CD4-positive, alpha-beta T cell treated with Interleukin-12 subunit alpha and Interleukin-12 subunit beta, for 1 hour (primary cell): Measurements from ENCODE around the gene KIAA1755.
"Not testable (repeated sequence)": the region's sequence is repeated elsewhere in the genome, so short reads cannot be mapped to it uniquely, and the experiment has no call there.

Experiments
- DNase-seq: peaks from one replicate; pipeline ENCODE4 v3.0.0-alpha.2; 2020

The KIAA1755 gene

GRCh38 chr20:38260025-38260377, 534 bp downstream of the KIAA1755 start:
- DNase-seq = no peak

GRCh38 chr20:38258545-38259215, 1.9 kb downstream of the KIAA1755 start:
- DNase-seq = no peak

- no peak for DNase-seq
Measured at GRCh38 chr20:38256966-38257365, 3.6 kb downstream of the KIAA1755 start.

DNA sequence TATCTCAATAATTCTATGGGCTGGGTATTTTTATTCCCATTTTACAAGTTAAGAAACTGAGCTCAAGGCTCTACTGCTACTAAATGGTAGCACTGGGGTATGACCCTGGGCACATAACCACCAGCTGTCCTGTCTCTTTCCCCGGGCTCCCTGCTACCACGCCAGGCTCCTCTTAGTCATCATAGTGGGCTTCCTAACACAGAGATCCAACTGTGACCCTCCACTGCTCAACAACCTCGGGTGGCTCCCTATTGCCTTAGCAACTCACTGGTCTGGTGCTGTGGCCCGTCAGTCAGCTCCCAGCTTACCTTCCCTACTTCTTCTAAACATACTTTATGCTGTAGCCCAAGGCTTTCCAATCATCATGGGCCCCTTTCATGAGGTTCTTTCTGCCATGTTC, 4.5 kb downstream of the KIAA1755 start:
- DNase-seq = no peak

GRCh38 chr20:38255393-38255792, 5.1 kb downstream of the KIAA1755 start:
- DNase-seq = no peak

GRCh38 chr20:38254621-38255020, 5.9 kb downstream of the KIAA1755 start:
- not testable (repeated sequence) for DNase-seq

DNA sequence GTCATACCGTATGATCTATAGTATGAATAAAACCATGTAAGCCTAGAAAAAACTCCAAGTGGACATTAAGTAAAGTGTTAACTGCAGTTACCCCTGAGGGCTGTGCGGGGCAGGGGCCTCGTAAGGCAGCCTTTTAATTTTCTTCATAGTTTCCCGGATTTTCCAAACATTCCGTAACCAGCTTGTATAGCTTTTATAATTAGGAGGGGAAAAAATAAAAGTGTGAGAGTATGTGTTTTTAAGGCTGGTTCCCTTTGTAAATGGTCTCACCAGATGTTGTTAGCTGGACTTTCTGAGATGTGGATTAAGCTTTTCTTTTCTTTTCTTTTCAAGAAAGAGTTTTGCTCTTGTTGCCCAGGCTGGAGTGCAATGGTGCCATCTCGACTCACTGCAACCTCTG, 7.0 kb downstream of the KIAA1755 start:
- DNase-seq = no peak

DNA sequence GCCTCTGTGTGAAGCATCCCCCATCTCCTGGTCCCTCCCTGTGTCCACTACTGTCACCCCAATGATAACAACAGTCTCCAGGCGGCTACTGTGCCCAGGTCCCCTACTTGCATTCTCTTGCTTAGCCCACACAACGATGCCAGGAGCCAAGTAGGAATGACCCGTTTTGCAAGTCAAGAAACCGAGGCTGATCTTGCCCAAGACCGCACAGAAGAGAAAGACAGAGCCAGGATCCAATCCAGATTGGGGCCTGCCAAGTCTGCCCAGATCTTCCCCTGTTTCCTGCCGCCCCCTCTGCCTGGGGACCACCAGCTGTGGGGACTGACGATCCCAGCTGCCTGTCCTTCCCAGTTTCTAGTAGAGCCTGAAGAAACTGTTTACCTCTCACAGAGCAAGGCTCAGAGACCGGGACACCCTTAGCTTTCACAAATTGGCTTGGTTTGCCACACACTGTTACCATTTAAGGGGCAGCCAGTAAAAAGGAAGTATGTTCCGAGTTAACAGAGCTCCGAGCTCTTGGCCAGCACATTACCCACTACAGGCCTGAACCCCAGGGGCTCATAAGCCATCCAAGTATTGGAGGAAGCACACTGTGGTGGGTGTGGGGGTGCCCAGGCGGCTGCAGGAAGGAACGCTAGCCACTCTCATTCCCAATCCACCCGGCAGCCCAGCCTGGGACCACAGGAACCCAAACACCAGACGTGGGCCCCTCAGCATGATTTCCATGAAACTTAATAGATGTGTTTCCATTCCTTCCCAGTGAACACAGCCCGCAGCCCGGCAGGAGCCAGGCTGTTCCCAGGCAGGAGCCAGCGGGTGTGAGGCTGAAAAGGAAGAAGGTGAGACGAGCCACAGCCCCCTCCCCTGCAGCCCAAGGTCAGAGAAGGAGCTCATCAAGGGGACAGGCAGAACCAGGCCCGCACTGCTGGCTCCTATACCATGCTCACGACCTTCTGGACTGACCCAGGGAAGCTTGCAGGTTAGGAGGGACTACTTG, 7.9 kb downstream of the KIAA1755 start:
- DNase-seq = no peak

DNA sequence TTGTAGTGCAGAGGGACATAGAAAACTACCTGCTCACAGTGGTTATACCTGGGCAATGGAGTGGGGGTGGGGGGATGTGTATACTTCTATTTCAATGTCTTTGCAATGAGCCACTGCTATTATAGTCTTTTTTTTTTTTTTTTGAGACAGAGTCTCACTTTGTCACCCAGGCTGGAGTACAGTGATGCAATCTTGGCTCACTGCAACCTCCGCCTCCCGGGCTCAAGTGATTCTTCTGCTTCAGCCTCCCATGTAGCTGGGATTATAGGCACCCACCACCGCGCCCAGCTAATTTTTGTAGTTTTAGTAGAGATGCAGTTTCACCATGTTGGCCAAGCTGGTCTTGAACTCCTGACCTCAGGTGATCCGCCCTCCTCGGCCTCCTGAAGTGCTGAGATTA, 9.1 kb downstream of the KIAA1755 start:
- not testable (repeated sequence) for DNase-seq

- DNase-seq = no peak
Measured at GRCh38 chr20:38250609-38251008, 9.9 kb downstream of the KIAA1755 start.

- no peak for DNase-seq
Measured at GRCh38 chr20:38249536-38250310, 10.8 kb downstream of the KIAA1755 start.

GRCh38 chr20:38248133-38248532, 12.4 kb downstream of the KIAA1755 start:
- no peak for DNase-seq

- DNase-seq = not testable (repeated sequence)
Measured at GRCh38 chr20:38247725-38248124, 12.8 kb downstream of the KIAA1755 start.

DNA sequence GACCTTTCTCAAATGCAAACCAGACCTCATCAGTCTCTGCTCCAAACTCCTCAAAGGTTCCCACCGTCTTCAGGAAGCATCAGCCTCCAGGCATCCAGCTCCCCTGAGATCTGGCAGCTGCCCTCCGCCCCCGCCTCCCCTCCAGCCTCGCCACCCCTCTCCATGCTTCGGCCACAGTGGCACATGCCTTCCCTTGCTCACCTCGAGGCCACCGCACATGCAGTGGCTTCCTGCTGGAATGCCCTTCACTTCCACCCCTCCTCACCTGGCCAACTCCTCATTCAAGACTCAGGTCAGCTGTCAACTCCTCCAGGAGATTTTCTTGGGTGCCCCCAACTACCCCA, 13.4 kb downstream of the KIAA1755 start:
- no peak for DNase-seq

DNA sequence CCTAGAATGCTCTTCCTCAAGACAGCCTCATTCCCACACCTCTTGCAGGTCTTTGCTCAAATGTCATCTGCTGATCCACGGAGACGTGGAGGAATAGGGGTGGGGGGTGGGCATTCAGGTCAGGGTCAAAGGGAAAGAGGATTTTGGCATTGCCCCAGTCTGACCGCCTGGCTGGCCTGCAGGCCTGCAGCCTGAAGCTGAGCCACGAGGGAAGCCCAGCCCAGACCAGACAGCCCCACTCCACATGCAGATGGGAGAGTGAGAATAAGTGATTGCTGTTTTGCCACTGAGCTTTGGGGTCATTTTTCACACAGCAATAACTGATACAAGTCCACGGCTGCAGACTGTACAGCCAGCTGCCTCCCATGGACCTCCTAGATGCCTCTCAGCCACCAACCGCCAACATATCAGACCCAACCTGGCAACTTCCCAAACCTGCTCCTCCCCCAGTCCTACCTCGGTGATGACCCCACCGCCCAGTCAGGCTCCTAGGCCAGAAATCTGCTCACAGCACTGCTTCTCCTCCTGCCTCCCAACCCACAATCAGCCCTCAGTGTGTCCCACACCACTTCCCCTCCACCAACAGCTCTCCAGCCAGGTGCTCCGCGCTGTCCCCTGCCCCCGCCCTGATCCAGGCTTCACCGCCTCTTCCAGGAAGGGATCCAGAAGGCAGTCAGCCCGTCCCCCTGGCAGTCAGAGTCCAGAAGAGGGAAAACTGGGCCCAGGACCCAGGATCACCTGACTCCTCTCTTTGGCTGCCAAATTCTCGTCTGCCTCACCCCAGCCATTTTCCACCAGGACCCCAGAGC, 14.0 kb downstream of the KIAA1755 start:
- DNase-seq = no peak

- no peak for DNase-seq
Measured at GRCh38 chr20:38245753-38246152, 14.8 kb downstream of the KIAA1755 start.

- DNase-seq = no peak
Measured at GRCh38 chr20:38243709-38244020, 16.9 kb downstream of the KIAA1755 start.

- DNase-seq = no peak
Measured at GRCh38 chr20:38242848-38243708, 17.5 kb downstream of the KIAA1755 start.

DNA sequence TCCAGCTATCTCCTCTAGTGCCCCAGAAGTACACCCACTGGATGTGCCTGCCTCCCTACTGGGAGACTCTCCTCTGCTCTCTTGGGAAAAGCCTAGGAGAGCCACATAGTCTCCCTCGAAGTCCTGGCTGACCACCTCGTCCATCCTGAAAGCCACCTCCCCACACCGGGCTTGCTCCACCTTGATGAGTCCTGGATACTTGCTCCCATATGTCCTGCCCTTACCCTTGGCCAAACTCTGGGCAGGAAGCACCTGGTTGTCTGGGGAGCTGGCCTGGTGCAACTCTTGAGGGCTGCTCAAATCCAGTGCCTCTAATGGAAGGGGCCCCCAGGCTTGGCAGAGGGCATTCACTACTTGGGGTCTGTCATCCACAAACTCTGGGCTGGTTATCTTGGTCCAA, 19.3 kb downstream of the KIAA1755 start:
- DNase-seq = no peak

- no peak for DNase-seq
Measured at GRCh38 chr20:38239441-38239840, 21.1 kb downstream of the KIAA1755 start.

GRCh38 chr20:38238829-38239228, 21.7 kb downstream of the KIAA1755 start:
- DNase-seq = no peak

- no peak for DNase-seq
Measured at GRCh38 chr20:38237381-38237780, 23.2 kb downstream of the KIAA1755 start.
